ENCODE results near the gene NDUFB10.

The NDUFB10 gene

GRCh38 chr16:1964506-1965395, 5.4 kb downstream of the NDUFB10 start, which contains the start of gene RPS2:
RPS2 (minus strand) TSS chr16:1964826; CDS start chr16:1964625, 201 bp downstream.
- peak within 1 kb of the TSS; percentile 99 for H3K9ac ChIP-seq (ENCODE audit: low read depth, low read length)
- H3K27me3 ChIP-seq (ENCODE audit: control insufficient read depth, insufficient read depth, low read length) = no peaks in the 10 kb centered on the region
- peaks cover 13% of the 10 kb centered on the region for H3K4me1 ChIP-seq (ENCODE audit: control insufficient read depth, insufficient read depth, low read length)
- H3K9me3 ChIP-seq (ENCODE audit: control insufficient read depth, insufficient read depth, low read length) = no peaks in the 10 kb centered on the region
- peaks cover 32% of the 10 kb centered on the region for H3K36me3 ChIP-seq (ENCODE audit: control insufficient read depth, insufficient read depth, low read length)
- H3K4me3 ChIP-seq (ENCODE audit: low read depth, low read length) = peak within 1 kb of the TSS; percentile 84
- peak within 1 kb of the TSS; percentile 97 for H3K27ac ChIP-seq (ENCODE audit: low read depth, low read length)

- Histone ChIP-seq H3K27me3 (ENCODE audit: control insufficient read depth, insufficient read depth, low read length) (no peaks in the 10 kb centered on the region), H3K36me3 (ENCODE audit: control insufficient read depth, insufficient read depth, low read length) (peaks cover 32% of the 10 kb centered on the region), H3K4me1 (ENCODE audit: control insufficient read depth, insufficient read depth, low read length) (peaks cover 13% of the 10 kb centered on the region), H3K27ac (ENCODE audit: low read depth, low read length) (peak overlapping the region; percentile 97), H3K4me3 (ENCODE audit: low read depth, low read length) (peak overlapping the region; percentile 84), H3K9ac (ENCODE audit: low read depth, low read length) (peak overlapping the region; percentile 95), H3K9me3 (ENCODE audit: control insufficient read depth, insufficient read depth, low read length) (no peaks in the 10 kb centered on the region)
Measured at GRCh38 chr16:1965396-1966001, 6.2 kb downstream of the NDUFB10 start.

GRCh38 chr16:1966460-1966859, 7.1 kb downstream of the NDUFB10 start, which contains the start of gene RNF151:
RNF151 (plus strand) TSS chr16:1966856; CDS start chr16:1966882, 26 bp downstream.
- H3K36me3 ChIP-seq (ENCODE audit: control insufficient read depth, insufficient read depth, low read length) = peaks cover 28% of the 10 kb centered on the region

GRCh38 chr16:1968146-1968953, 9.0 kb downstream of the NDUFB10 start:
- no peak overlapping the region for H3K9ac ChIP-seq (ENCODE audit: low read depth, low read length)
- H3K36me3 ChIP-seq (ENCODE audit: control insufficient read depth, insufficient read depth, low read length) = peaks cover 9% of the 10 kb centered on the region
- H3K27me3 ChIP-seq (ENCODE audit: control insufficient read depth, insufficient read depth, low read length) = no peaks in the 10 kb centered on the region
- no peak overlapping the region for H3K27ac ChIP-seq (ENCODE audit: low read depth, low read length)
- peaks cover 4% of the 10 kb centered on the region; the same call in 1 of the 2 replicates for H3K4me1 ChIP-seq (ENCODE audit: control insufficient read depth, insufficient read depth, low read length)
- H3K4me3 ChIP-seq (ENCODE audit: low read depth, low read length) = no peak overlapping the region
- no peaks in the 10 kb centered on the region for H3K9me3 ChIP-seq (ENCODE audit: control insufficient read depth, insufficient read depth, low read length)

More at GRCh38 chr16:1966460-1966859, 7.1 kb downstream of the NDUFB10 start, which contains the start of gene RNF151:
- H3K27ac ChIP-seq (ENCODE audit: low read depth, low read length) = no peak within 1 kb of the TSS
- H3K9me3 ChIP-seq (ENCODE audit: control insufficient read depth, insufficient read depth, low read length) = no peaks in the 10 kb centered on the region
- no peaks in the 10 kb centered on the region for H3K27me3 ChIP-seq (ENCODE audit: control insufficient read depth, insufficient read depth, low read length)
- peak within 1 kb of the TSS; percentile 84 for H3K4me3 ChIP-seq (ENCODE audit: low read depth, low read length)
- H3K9ac ChIP-seq (ENCODE audit: low read depth, low read length) = 0 out of 2 replicates have a peak within 1 kb of the TSS, but pooled peaks have one; percentile 95
- H3K4me1 ChIP-seq (ENCODE audit: control insufficient read depth, insufficient read depth, low read length) = peaks cover 10% of the 10 kb centered on the region

- no peaks in the 10 kb centered on the region for H3K9me3 ChIP-seq (ENCODE audit: control insufficient read depth, insufficient read depth, low read length)
- peak within 1 kb of the TSS; percentile 64 for H3K9ac ChIP-seq (ENCODE audit: low read depth, low read length)
- peaks cover 4% of the 10 kb centered on the region; the same call in 1 of the 2 replicates for H3K4me1 ChIP-seq (ENCODE audit: control insufficient read depth, insufficient read depth, low read length)
- peaks cover 28% of the 10 kb centered on the region for H3K36me3 ChIP-seq (ENCODE audit: control insufficient read depth, insufficient read depth, low read length)
- peak within 1 kb of the TSS; percentile 84 for H3K4me3 ChIP-seq (ENCODE audit: low read depth, low read length)
- H3K27ac ChIP-seq (ENCODE audit: low read depth, low read length) = peak within 1 kb of the TSS; percentile 86
- H3K27me3 ChIP-seq (ENCODE audit: control insufficient read depth, insufficient read depth, low read length) = no peaks in the 10 kb centered on the region
Measured at GRCh38 chr16:1971796-1972489, 12.6 kb downstream of the NDUFB10 start, which contains the start of gene TBL3. TBL3 (plus strand) TSS chr16:1972053; CDS start chr16:1972165, 112 bp downstream.

- Histone ChIP-seq H3K9ac (ENCODE audit: low read depth, low read length) (peak overlapping the region; percentile 64; the same call in 1 of the 2 replicates), H3K9me3 (ENCODE audit: control insufficient read depth, insufficient read depth, low read length) (no peaks in the 10 kb centered on the region), H3K27ac (ENCODE audit: low read depth, low read length) (no peak overlapping the region), H3K4me3 (ENCODE audit: low read depth, low read length) (peak overlapping the region; percentile 84), H3K36me3 (ENCODE audit: control insufficient read depth, insufficient read depth, low read length) (peaks cover 32% of the 10 kb centered on the region), H3K4me1 (ENCODE audit: control insufficient read depth, insufficient read depth, low read length) (peaks cover 4% of the 10 kb centered on the region; the same call in 1 of the 2 replicates), H3K27me3 (ENCODE audit: control insufficient read depth, insufficient read depth, low read length) (no peaks in the 10 kb centered on the region)
Measured at GRCh38 chr16:1972490-1972877, 13.1 kb downstream of the NDUFB10 start.

- H3K4me1 ChIP-seq (ENCODE audit: control insufficient read depth, insufficient read depth, low read length) = peaks cover 4% of the 10 kb centered on the region; the same call in 1 of the 2 replicates
- peaks cover 41% of the 10 kb centered on the region for H3K36me3 ChIP-seq (ENCODE audit: control insufficient read depth, insufficient read depth, low read length)
- no peak overlapping the region for H3K27ac ChIP-seq (ENCODE audit: low read depth, low read length)
- no peak overlapping the region for H3K4me3 ChIP-seq (ENCODE audit: low read depth, low read length)
- H3K9ac ChIP-seq (ENCODE audit: low read depth, low read length) = no peak overlapping the region
- no peaks in the 10 kb centered on the region for H3K27me3 ChIP-seq (ENCODE audit: control insufficient read depth, insufficient read depth, low read length)
- no peaks in the 10 kb centered on the region for H3K9me3 ChIP-seq (ENCODE audit: control insufficient read depth, insufficient read depth, low read length)
Measured at GRCh38 chr16:1973461-1974156, 14.3 kb downstream of the NDUFB10 start.

GRCh38 chr16:1974157-1975070, 15.1 kb downstream of the NDUFB10 start:
- Histone ChIP-seq H3K27ac (ENCODE audit: low read depth, low read length) (no peak overlapping the region), H3K27me3 (ENCODE audit: control insufficient read depth, insufficient read depth, low read length) (peaks cover 2% of the 10 kb centered on the region; the same call in 1 of the 2 replicates), H3K9me3 (ENCODE audit: control insufficient read depth, insufficient read depth, low read length) (no peaks in the 10 kb centered on the region), H3K9ac (ENCODE audit: low read depth, low read length) (no peak overlapping the region), H3K4me1 (ENCODE audit: control insufficient read depth, insufficient read depth, low read length) (peaks cover 4% of the 10 kb centered on the region; the same call in 1 of the 2 replicates), H3K4me3 (ENCODE audit: low read depth, low read length) (no peak overlapping the region), H3K36me3 (ENCODE audit: control insufficient read depth, insufficient read depth, low read length) (peaks cover 41% of the 10 kb centered on the region)
